NB4 (cell line): ENCODE measurements around the gene FMC1.

Experiments used
- DNase-seq: peaks from one replicate; pipeline ENCODE4 v3.0.0; 2010; ENCODE audit warnings: low read depth
- H3K4me3 ChIP-seq: one replicate; pipeline ENCODE4 v1.5.1; 2011; ENCODE audit warnings: mild to moderate bottlenecking, low read depth, low read length, moderate library complexity
- CTCF ChIP-seq: IDR thresholded peaks from one replicate; pipeline ENCODE4 v1.5.1; 2012; ENCODE audit warnings: low read depth, low read length
- MAX ChIP-seq: IDR thresholded peaks from 2 replicates; pipeline ENCODE4 v1.6.1; 2011; ENCODE audit warnings: low read depth, low read length
- MYC ChIP-seq: IDR thresholded peaks from 2 replicates; pipeline ENCODE4 v1.6.1; 2011; ENCODE audit warnings: low read depth, low read length
- POLR2A ChIP-seq: IDR thresholded peaks from 2 replicates; pipeline ENCODE4 v1.6.1; 2011; ENCODE audit warnings: mild to moderate bottlenecking; ENCODE audit not compliant: insufficient read length; ENCODE audit errors: extremely low read depth

Gene FMC1

GRCh38 chr7:139334399-139335150, 6.6 kb upstream of the FMC1 start:
- H3K4me3 ChIP-seq: no peak overlapping the region
- no peak for DNase-seq
- TF ChIP-seq CTCF (no peak), POLR2A (no peak), MAX (no peak), MYC (no peak)

- no peak for DNase-seq
- H3K4me3 ChIP-seq: no peak overlapping the region
- TF ChIP-seq POLR2A: no peak
- TF ChIP-seq MYC: no peak
- no peak for TF ChIP-seq CTCF
- TF ChIP-seq MAX: no peak
These were observed 2.1 kb upstream of the FMC1 start for GRCh38 chr7:139339025-139339424.

GRCh38 chr7:139339698-139340036, 1.5 kb upstream of the FMC1 start:
- peak; percentile 2 for TF ChIP-seq POLR2A
- TF ChIP-seq MYC: no peak
- peak overlapping the region; percentile 97 for H3K4me3 ChIP-seq
- no peak for DNase-seq

- peak; percentile 100 for DNase-seq
- H3K4me3 ChIP-seq: peak overlapping the region; percentile 97
- TF ChIP-seq MAX: peak; percentile 96
- no peak for TF ChIP-seq POLR2A
- TF ChIP-seq CTCF: peak; percentile 77
- TF ChIP-seq MYC: peak; percentile 53
These were observed 915 bp upstream of the FMC1 start for GRCh38 chr7:139340037-139340807.

- TF ChIP-seq POLR2A: no peak
- TF ChIP-seq MAX: no peak
- no peak for TF ChIP-seq CTCF
- no peak for TF ChIP-seq MYC
- H3K4me3 ChIP-seq: peak overlapping the region; percentile 97
- no peak for DNase-seq
These were observed 404 bp upstream of the FMC1 start for GRCh38 chr7:139340808-139341057.

- TF ChIP-seq MAX: no peak
- no peak for TF ChIP-seq CTCF
- TF ChIP-seq POLR2A: no peak
- no peak for TF ChIP-seq MYC
- no peak for DNase-seq
- peak overlapping the region; percentile 97 for H3K4me3 ChIP-seq
These were observed 664 bp downstream of the FMC1 start for GRCh38 chr7:139341776-139342226.
